Measurements from ENCODE around the gene YJU2. TPM values are rescaled to one million over a fixed set of nuclear protein-coding genes. Genes with fewer than 3 reads are reported as not detected.

YJU2 gene
- total RNA-seq, 1 experiment from 2014 or later = 26.5 TPM

DNA sequence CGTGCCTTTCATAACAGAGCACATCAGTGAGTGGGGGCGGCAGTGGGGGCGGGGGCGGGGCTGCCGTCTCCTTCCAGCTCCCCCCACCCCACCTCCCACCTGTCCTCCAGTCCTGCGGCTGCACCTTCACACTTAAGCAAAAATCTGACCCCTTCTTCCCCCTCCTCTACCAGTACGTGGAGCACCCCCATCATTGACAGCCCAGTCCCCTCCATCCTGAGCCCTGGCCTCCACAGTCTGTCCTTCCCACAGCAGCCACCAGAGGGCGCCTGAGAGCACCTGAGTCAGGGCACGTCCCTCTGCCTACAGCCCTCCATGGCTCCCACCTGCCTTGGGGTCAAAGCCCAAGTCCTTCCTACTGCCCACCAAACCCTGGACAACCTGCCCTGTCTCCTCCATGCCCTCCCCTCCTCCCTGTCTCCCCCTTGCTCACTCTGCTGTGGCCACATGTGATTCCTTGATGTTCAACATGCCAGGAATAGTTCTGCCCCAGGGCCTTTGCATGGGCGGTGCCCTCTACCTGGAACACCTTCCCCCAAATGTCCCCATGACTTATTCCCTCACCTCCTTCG lies 13.5 kb upstream of the YJU2 start (continued):
- TF ChIP-seq ELF4 (CRISPR knock-in tag; IDR thresholded peaks at IDR 0.05; ENCODE audit: low read depth) = no peak
- no peak for TF ChIP-seq FOXP4 (CRISPR knock-in tag; IDR thresholded peaks at IDR 0.05)
- TF ChIP-seq, protein P1, sequence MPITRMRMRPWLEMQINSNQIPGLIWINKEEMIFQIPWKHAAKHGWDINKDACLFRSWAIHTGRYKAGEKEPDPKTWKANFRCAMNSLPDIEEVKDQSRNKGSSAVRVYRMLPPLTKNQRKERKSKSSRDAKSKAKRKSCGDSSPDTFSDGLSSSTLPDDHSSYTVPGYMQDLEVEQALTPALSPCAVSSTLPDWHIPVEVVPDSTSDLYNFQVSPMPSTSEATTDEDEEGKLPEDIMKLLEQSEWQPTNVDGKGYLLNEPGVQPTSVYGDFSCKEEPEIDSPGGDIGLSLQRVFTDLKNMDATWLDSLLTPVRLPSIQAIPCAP (CRISPR knock-in tag; IDR thresholded peaks at IDR 0.05) = no peak
- TF ChIP-seq ZNF396 (CRISPR knock-in tag; IDR thresholded peaks at IDR 0.05; ENCODE audit: borderline replicate concordance) = no peak
- TF ChIP-seq ZNF671 (CRISPR knock-in tag; IDR thresholded peaks at IDR 0.05) = no peak
- no peak for TF ChIP-seq ATF2 (CRISPR knock-in tag; IDR thresholded peaks at IDR 0.05; ENCODE audit: borderline replicate concordance, low read depth)
- TF ChIP-seq SMAD3 (CRISPR knock-in tag; IDR thresholded peaks at IDR 0.05; ENCODE audit: borderline replicate concordance) = no peak
- no peak for TF ChIP-seq CREM (CRISPR knock-in tag; IDR thresholded peaks at IDR 0.05)
- peak; percentile 32; the same call in 1 of the 2 replicates for TF ChIP-seq ZSCAN18 (CRISPR knock-in tag; IDR thresholded peaks at IDR 0.05)
- TF ChIP-seq, protein P2, sequence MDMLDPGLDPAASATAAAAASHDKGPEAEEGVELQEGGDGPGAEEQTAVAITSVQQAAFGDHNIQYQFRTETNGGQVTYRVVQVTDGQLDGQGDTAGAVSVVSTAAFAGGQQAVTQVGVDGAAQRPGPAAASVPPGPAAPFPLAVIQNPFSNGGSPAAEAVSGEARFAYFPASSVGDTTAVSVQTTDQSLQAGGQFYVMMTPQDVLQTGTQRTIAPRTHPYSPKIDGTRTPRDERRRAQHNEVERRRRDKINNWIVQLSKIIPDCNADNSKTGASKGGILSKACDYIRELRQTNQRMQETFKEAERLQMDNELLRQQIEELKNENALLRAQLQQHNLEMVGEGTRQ (CRISPR knock-in tag; IDR thresholded peaks at IDR 0.05) = no peak
- no peak for TF ChIP-seq RORB (CRISPR knock-in tag; IDR thresholded peaks at IDR 0.05)
- no peak for TF ChIP-seq TCF7 (CRISPR knock-in tag; IDR thresholded peaks at IDR 0.05; ENCODE audit: low read depth)
- TF ChIP-seq GABPB1 (CRISPR knock-in tag; IDR thresholded peaks at IDR 0.05) = no peak
- no peak for TF ChIP-seq RELA (CRISPR knock-in tag; IDR thresholded peaks at IDR 0.05; ENCODE audit: borderline replicate concordance)
- peak; percentile 82 for TF ChIP-seq CTCF (IDR thresholded peaks at IDR 0.05)
- no peak for TF ChIP-seq ZBTB21 (CRISPR knock-in tag; IDR thresholded peaks at IDR 0.05; ENCODE audit: borderline replicate concordance)
- TF ChIP-seq ZMAT4 (CRISPR knock-in tag; IDR thresholded peaks at IDR 0.05) = no peak
- TF ChIP-seq TEAD4 (CRISPR knock-in tag; IDR thresholded peaks at IDR 0.05) = no peak
- peak; percentile 65; the same call in 1 of the 2 replicates for TF ChIP-seq PRRX2 (CRISPR knock-in tag; IDR thresholded peaks at IDR 0.05)
- TF ChIP-seq HMGA2 (CRISPR knock-in tag; IDR thresholded peaks at IDR 0.05) = no peak
- TF ChIP-seq, protein P3, sequence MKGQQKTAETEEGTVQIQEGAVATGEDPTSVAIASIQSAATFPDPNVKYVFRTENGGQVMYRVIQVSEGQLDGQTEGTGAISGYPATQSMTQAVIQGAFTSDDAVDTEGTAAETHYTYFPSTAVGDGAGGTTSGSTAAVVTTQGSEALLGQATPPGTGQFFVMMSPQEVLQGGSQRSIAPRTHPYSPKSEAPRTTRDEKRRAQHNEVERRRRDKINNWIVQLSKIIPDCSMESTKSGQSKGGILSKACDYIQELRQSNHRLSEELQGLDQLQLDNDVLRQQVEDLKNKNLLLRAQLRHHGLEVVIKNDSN (CRISPR knock-in tag; IDR thresholded peaks at IDR 0.05) = no peak
- TF ChIP-seq EMX1 (CRISPR knock-in tag; IDR thresholded peaks at IDR 0.05) = 0 out of 2 replicates have a peak, but pooled peaks have one; percentile 47
- TF ChIP-seq, protein P4, sequence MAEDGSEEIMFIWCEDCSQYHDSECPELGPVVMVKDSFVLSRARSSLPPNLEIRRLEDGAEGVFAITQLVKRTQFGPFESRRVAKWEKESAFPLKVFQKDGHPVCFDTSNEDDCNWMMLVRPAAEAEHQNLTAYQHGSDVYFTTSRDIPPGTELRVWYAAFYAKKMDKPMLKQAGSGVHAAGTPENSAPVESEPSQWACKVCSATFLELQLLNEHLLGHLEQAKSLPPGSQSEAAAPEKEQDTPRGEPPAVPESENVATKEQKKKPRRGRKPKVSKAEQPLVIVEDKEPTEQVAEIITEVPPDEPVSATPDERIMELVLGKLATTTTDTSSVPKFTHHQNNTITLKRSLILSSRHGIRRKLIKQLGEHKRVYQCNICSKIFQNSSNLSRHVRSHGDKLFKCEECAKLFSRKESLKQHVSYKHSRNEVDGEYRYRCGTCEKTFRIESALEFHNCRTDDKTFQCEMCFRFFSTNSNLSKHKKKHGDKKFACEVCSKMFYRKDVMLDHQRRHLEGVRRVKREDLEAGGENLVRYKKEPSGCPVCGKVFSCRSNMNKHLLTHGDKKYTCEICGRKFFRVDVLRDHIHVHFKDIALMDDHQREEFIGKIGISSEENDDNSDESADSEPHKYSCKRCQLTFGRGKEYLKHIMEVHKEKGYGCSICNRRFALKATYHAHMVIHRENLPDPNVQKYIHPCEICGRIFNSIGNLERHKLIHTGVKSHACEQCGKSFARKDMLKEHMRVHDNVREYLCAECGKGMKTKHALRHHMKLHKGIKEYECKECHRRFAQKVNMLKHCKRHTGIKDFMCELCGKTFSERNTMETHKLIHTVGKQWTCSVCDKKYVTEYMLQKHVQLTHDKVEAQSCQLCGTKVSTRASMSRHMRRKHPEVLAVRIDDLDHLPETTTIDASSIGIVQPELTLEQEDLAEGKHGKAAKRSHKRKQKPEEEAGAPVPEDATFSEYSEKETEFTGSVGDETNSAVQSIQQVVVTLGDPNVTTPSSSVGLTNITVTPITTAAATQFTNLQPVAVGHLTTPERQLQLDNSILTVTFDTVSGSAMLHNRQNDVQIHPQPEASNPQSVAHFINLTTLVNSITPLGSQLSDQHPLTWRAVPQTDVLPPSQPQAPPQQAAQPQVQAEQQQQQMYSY (CRISPR knock-in tag; IDR thresholded peaks at IDR 0.05) = no peak
- TF ChIP-seq, protein P5, sequence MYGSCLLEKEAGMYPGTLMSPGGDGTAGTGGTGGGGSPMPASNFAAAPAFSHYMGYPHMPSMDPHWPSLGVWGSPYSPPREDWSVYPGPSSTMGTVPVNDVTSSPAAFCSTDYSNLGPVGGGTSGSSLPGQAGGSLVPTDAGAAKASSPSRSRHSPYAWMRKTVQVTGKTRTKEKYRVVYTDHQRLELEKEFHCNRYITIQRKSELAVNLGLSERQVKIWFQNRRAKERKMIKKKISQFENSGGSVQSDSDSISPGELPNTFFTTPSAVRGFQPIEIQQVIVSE (CRISPR knock-in tag; IDR thresholded peaks at IDR 0.05; ENCODE audit: borderline replicate concordance) = no peak
- TF ChIP-seq JAZF1 (CRISPR knock-in tag; IDR thresholded peaks at IDR 0.05) = no peak

All from WTC11 (cell line).